Measurements from ENCODE around the gene ADAMTS2.

Gene ADAMTS2

DNA sequence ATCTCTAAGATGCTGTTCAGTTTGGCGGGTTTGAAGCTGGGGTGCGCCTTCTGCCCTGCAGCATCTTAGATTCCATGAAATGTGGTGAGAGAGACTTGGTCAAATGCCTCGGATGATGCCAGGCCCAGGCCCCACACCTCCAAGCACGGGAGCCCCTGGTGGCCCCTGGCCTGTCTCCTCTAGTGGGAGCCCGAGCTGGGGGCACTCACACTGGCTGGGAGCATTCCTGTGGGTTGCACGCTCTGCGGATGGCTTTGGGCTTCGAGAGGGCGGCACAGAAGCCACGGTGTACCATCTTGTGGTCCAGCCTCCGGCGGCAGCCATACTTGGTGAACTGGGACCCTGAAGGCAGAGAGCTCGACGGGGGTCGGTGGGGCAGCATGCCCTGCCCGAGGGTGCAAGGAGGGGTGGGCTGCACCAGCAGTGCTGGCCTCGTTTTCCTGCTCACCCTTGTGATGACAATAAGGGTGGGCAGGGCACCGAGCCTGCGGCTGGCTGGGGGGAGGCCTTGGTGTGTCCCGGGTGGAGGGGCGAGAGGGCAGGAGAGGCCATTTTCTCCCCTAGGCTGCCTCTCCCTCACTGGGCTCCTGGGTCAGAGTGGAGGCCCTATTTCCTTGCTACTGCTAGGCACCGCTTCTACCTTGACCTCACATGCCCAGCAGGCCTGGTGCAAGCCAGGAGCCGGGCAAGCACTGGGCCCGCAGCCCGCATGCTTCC, 219.3 kb downstream of the ADAMTS2 start:
- WGBS, result 91% methylated on average over 25 of the region's 25 CpGs

DNA sequence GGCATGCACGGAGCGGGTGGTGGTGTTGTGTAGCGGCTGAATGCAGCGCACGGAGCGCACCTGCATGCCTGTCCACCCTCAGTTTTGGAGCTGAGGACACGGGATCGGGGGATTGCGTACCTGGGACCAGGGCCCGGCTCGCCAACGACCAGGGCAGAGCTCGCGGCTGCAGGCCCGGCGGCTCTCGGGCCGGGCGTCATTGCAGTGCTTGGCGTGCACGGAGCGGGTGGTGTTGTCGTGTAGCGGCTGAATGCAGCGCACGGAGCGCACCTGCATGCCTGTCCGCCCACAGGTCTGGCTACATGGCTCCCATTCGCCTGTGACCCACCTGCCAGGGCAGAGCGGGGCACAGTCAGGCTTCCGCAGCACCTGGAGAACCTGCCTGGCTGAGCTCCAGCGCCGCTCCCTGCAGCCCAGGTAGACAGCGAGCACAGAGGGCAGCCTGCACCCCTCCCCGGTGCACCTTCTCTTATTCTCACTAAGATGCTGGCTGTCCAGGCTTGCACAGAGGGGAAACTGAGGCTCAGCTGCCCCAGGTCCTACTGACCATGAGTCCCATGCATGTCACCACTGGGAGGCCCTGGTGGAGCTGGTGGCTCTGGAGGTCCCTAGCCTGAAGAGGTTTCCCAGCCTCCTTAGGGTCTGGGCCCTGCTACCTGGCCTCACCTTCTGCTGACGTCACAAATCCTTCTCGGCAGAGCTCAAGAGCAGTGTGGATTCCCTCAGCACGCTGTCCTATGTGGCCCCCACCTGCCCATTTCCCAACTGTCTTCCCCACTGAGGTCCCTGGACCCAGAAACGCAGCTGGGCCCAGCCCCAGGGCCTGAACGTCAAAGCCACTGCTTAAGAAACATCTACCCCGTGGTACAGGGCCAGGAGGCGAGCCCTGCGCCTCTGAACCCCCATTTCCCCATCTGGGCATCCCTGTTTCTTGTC, 220.1 kb downstream of the ADAMTS2 start:
- 93% methylated on average over 43 of the region's 43 CpGs for WGBS
- no peaks in the 10 kb centered on the region for H3K27me3 ChIP-seq (ENCODE audit: insufficient read depth, low read length)
- no peak overlapping the region for H3K27ac ChIP-seq (ENCODE audit: low read depth, low read length)
- no peak overlapping the region for H3K4me3 ChIP-seq (ENCODE audit: low read length)
- no peaks in the 10 kb centered on the region for H3K36me3 ChIP-seq (ENCODE audit: insufficient read depth, low read length)
- H3K4me1 ChIP-seq (ENCODE audit: insufficient read depth, low read length), result no peaks in the 10 kb centered on the region
- H3K9ac ChIP-seq (ENCODE audit: low read depth, low read length), result no peak overlapping the region
- peaks cover 15% of the 10 kb centered on the region for H3K9me3 ChIP-seq (ENCODE audit: insufficient read depth, low read depth, low read length)

More for the DNA sequence above, 219.3 kb downstream of the ADAMTS2 start:
- Histone ChIP-seq H3K9me3 (ENCODE audit: insufficient read depth, low read depth, low read length) (peaks cover 15% of the 10 kb centered on the region), H3K4me1 (ENCODE audit: insufficient read depth, low read length) (no peaks in the 10 kb centered on the region), H3K36me3 (ENCODE audit: insufficient read depth, low read length) (no peaks in the 10 kb centered on the region), H3K4me3 (ENCODE audit: low read length) (no peak overlapping the region), H3K9ac (ENCODE audit: low read depth, low read length) (no peak overlapping the region), H3K27me3 (ENCODE audit: insufficient read depth, low read length) (no peaks in the 10 kb centered on the region), H3K27ac (ENCODE audit: low read depth, low read length) (no peak overlapping the region)

DNA sequence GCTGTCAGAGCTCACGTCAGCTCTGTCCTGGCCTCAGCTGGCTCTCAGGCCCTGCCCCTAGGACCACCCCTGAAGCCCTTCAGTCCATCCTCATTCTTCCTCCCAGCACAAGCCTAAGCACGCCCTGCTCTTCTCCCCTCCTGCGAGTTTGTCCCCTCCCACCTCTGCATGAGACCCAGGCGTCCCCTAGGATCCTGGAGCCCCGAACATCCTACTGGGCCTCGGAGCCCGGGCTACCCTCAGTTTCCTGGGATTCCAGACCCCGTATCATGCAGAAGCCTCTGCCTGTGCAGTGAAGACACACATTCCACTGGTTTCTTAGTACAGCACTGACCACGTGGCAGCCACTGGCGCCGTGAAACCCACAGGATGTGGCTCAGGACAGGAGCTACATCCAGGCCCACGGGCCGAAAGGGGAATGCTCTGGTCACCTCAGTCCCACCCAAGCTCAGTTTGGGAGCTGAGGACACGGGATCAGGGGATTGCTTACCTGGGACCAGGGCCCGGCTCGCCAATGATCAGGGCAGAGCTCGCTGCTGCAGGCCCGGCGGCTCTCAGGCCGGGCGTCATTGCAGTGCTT, 220.9 kb downstream of the ADAMTS2 start:
- H3K9me3 ChIP-seq (ENCODE audit: insufficient read depth, low read depth, low read length), result peaks cover 17% of the 10 kb centered on the region
- H3K9ac ChIP-seq (ENCODE audit: low read depth, low read length), result no peak overlapping the region
- H3K4me3 ChIP-seq (ENCODE audit: low read length), result no peak overlapping the region
- no peaks in the 10 kb centered on the region for H3K27me3 ChIP-seq (ENCODE audit: insufficient read depth, low read length)
- no peak overlapping the region for H3K27ac ChIP-seq (ENCODE audit: low read depth, low read length)
- WGBS, result 93% methylated on average over 21 of the region's 21 CpGs
- no peaks in the 10 kb centered on the region for H3K36me3 ChIP-seq (ENCODE audit: insufficient read depth, low read length)
- H3K4me1 ChIP-seq (ENCODE audit: insufficient read depth, low read length), result no peaks in the 10 kb centered on the region

DNA sequence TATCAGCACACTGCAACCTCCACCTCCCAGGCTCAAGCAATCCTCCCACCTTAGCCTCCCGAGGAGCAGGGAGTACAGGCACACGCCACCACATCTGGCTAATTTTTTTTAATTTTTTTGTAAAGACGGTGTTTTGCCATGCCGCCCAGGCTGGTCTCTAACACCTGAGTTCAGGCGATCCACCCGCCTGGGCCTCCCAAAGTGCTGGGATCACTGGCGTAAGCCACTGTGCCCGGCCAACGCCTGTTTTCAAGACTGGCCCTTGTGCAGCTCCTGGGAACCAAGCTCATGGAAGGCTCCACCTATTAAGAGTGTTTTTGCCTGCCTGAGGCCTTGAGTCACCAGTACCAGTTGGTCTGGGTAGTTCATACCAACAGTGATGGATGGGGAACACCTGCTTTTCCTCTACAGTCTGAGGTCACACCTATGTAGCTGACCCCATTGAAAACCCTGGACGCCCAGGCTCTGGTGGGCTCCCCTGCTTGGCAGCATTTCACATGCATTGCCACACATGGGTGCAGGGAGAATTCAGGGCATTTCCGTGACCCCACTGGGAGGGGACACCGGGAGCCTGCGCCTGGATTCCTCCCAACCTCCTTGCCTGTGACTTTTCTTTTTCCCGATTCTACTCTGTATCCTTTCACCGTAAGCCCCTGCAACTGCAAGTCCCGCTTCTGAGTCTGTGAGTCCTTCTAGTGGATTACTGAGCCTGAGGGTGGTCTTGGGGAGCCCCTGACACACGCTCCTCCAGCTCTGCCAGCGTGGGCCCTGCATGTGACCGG, 221.6 kb downstream of the ADAMTS2 start:
- Histone ChIP-seq H3K27me3 (ENCODE audit: insufficient read depth, low read length) (no peaks in the 10 kb centered on the region), H3K36me3 (ENCODE audit: insufficient read depth, low read length) (no peaks in the 10 kb centered on the region), H3K27ac (ENCODE audit: low read depth, low read length) (no peak overlapping the region), H3K9me3 (ENCODE audit: insufficient read depth, low read depth, low read length) (peaks cover 20% of the 10 kb centered on the region), H3K4me3 (ENCODE audit: low read length) (no peak overlapping the region), H3K9ac (ENCODE audit: low read depth, low read length) (no peak overlapping the region), H3K4me1 (ENCODE audit: insufficient read depth, low read length) (no peaks in the 10 kb centered on the region)
- WGBS, result 92% methylated on average over 19 of the region's 19 CpGs

DNA sequence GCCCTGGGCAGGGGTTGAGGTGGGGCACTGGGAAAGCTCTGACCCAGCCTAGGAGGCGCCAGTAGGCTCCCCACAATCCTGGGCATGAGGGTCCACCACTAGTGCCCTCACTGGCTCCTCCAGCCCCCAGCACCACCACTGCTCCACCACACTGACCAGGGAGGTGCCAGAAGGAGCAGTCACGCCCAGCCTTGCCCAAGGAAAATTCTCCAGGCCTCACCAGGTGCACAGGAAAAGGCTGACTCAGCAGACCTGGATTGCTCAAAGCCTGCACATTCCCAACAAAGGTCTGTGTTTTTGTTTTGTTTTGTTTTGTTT, 222.2 kb downstream of the ADAMTS2 start:
- Histone ChIP-seq H3K4me3 (ENCODE audit: low read length) (no peak overlapping the region), H3K9me3 (ENCODE audit: insufficient read depth, low read depth, low read length) (peaks cover 22% of the 10 kb centered on the region), H3K36me3 (ENCODE audit: insufficient read depth, low read length) (no peaks in the 10 kb centered on the region), H3K27ac (ENCODE audit: low read depth, low read length) (no peak overlapping the region), H3K27me3 (ENCODE audit: insufficient read depth, low read length) (no peaks in the 10 kb centered on the region), H3K4me1 (ENCODE audit: insufficient read depth, low read length) (no peaks in the 10 kb centered on the region), H3K9ac (ENCODE audit: low read depth, low read length) (no peak overlapping the region)
- 66% methylated on average over 2 of the region's 2 CpGs for WGBS

DNA sequence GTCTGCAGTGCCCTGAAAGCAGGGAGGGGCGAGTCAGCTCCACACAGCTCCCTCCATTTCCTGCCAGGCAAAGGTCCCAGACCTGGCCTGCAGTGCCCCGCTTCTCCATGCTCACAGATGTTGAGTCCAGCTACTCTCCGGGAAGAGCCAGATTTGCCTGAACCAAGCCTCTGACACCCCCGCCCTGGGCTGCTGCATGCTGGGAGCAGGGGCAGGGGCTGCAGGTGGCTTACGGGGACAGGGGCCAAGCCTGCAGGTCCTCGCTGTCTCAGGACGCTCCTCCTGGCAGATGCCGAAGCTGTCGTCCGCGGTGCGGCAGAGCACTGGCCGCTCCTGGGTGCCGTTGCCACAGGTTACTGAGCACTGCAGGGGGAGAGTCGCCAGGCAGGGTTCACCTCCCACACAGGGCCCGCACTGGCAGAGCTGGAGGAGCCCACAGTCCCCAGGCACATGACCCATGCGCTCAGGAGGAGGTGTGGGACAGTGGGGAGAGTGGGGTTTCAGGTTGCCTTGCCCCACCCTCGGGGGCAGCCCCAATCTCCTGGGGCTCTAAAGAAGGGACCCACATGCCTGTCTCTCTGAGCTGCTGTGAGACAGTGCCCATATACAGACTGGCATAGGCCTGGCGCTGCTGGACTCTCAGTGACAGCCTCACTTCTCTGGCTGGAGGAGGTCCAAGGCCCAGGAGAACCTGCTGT, 222.7 kb downstream of the ADAMTS2 start:
- H3K9ac ChIP-seq (ENCODE audit: low read depth, low read length), result no peak overlapping the region
- no peaks in the 10 kb centered on the region for H3K27me3 ChIP-seq (ENCODE audit: insufficient read depth, low read length)
- H3K27ac ChIP-seq (ENCODE audit: low read depth, low read length), result no peak overlapping the region
- WGBS, result 95% methylated on average over 19 of the region's 19 CpGs
- H3K4me3 ChIP-seq (ENCODE audit: low read length), result no peak overlapping the region
- no peaks in the 10 kb centered on the region for H3K36me3 ChIP-seq (ENCODE audit: insufficient read depth, low read length)
- H3K9me3 ChIP-seq (ENCODE audit: insufficient read depth, low read depth, low read length), result peaks cover 25% of the 10 kb centered on the region
- H3K4me1 ChIP-seq (ENCODE audit: insufficient read depth, low read length), result no peaks in the 10 kb centered on the region

DNA sequence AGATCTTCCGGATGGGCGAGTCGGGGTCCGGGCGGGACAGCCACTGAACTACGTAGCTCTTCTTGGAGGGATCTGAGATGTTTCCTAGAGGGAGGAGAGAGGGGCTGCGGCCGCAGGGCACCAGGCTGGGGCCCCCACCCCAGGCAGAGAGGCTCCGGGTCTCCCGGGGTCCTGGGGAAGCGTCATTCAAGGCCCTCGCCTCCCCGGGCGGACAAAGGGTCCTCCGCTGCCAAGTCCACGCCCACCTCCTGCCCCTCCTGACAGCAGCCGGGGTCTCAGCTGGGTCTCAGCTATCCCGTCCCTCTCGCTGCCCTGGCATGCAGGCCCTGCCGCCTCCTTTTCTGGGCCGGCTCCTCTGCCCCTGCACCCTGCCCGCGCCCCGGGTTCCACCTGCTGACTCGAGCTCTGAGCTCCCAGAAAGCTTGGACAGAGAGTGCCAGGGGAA, 223.6 kb downstream of the ADAMTS2 start:
- Histone ChIP-seq H3K36me3 (ENCODE audit: insufficient read depth, low read length) (no peaks in the 10 kb centered on the region), H3K4me1 (ENCODE audit: insufficient read depth, low read length) (no peaks in the 10 kb centered on the region), H3K4me3 (ENCODE audit: low read length) (no peak overlapping the region), H3K27me3 (ENCODE audit: insufficient read depth, low read length) (no peaks in the 10 kb centered on the region), H3K9me3 (ENCODE audit: insufficient read depth, low read depth, low read length) (peaks cover 32% of the 10 kb centered on the region), H3K9ac (ENCODE audit: low read depth, low read length) (no peak overlapping the region), H3K27ac (ENCODE audit: low read depth, low read length) (no peak overlapping the region)
- WGBS, result 94% methylated on average over 25 of the region's 25 CpGs

DNA sequence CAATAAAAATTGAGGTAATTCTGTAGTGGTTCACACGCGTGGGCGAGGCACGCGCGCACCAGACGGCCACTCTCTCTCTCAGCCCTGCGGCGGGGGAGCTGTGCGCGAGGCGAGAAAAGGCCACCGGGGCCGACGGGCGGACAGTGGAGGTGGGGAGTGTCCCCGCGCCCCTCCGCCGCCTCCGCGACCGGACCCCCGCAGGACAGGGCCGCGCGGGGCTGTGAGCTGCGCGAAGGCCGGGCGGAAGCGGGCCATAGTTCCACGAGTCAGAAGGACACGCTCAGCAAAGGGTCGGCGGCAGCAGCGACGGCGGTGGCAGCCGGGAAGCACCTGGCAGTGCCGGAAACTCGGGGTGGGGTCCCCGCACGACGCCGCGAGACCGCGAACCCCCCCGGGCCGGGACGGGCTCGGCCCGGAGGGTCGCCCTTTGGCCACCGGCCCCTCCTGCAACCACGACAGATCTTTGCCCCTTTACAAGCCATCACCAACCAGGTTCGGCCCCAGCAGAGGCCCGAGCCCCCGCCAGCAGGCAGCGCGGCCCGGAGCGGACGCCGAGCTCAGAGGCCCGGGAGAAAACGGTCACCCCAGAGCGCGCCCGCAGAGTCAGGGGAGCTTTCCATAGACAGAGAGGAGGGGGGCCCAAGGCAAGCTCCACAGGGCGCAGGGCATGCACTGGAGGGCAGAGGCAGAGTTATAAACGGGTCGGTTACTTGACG, 224.2 kb downstream of the ADAMTS2 start:
- H3K27me3 ChIP-seq (ENCODE audit: insufficient read depth, low read length), result no peaks in the 10 kb centered on the region
- no peak overlapping the region for H3K27ac ChIP-seq (ENCODE audit: low read depth, low read length)
- H3K4me1 ChIP-seq (ENCODE audit: insufficient read depth, low read length), result no peaks in the 10 kb centered on the region
- peaks cover 38% of the 10 kb centered on the region for H3K9me3 ChIP-seq (ENCODE audit: insufficient read depth, low read depth, low read length)
- no peak overlapping the region for H3K9ac ChIP-seq (ENCODE audit: low read depth, low read length)
- WGBS, result 94% methylated on average over 75 of the region's 75 CpGs
- no peak overlapping the region for H3K4me3 ChIP-seq (ENCODE audit: low read length)
- H3K36me3 ChIP-seq (ENCODE audit: insufficient read depth, low read length), result no peaks in the 10 kb centered on the region

DNA sequence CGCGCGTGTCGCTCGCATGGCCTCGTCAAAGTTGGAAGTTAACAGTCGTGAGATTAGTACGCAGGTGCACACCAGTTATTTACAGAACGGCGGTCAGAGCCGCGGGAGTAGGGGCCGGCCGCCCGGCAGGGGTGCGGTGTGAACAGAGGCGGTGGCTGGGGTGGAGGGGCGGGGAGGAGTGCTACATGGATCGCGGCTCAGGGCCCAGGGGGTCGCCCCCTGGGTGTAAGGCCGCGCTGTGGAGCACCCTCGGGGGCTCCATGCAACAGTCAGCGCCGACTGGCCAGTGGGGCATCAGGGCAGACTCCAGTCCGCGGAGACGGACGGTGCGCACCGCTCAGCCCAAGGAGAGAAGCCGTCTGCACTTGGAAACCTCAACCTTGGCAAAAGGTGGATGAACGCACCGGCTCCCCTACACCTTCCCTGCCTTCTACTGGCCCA, 224.8 kb downstream of the ADAMTS2 start:
- no peaks in the 10 kb centered on the region for H3K4me1 ChIP-seq (ENCODE audit: insufficient read depth, low read length)
- no peak overlapping the region for H3K27ac ChIP-seq (ENCODE audit: low read depth, low read length)
- no peak overlapping the region for H3K4me3 ChIP-seq (ENCODE audit: low read length)
- no peaks in the 10 kb centered on the region for H3K36me3 ChIP-seq (ENCODE audit: insufficient read depth, low read length)
- H3K9ac ChIP-seq (ENCODE audit: low read depth, low read length), result no peak overlapping the region
- no peaks in the 10 kb centered on the region for H3K27me3 ChIP-seq (ENCODE audit: insufficient read depth, low read length)
- H3K9me3 ChIP-seq (ENCODE audit: insufficient read depth, low read depth, low read length), result peaks cover 34% of the 10 kb centered on the region
- WGBS, result 95% methylated on average over 35 of the region's 35 CpGs
